Ureter (tissue), 1 donor: ENCODE measurements around the gene LDLRAP1. TPM values are rescaled to one million over a fixed set of nuclear protein-coding genes. Genes with fewer than 3 reads are reported as not detected.

Source experiments
- DNase-seq: peaks from one replicate; pipeline ENCODE4 v3.0.0-alpha.2; 2020; ENCODE audit warnings: low spot score
- total RNA-seq: library from RNA; stranded (reverse); gene quantifications from one replicate; pipeline ENCODE4 v1.2.4, GENCODE V29; 2023
- donor health status: DM: yes; HTN: yes; CAD: no.

Gene LDLRAP1
- total RNA-seq, 1 donor from 2014 or later = 14.4 TPM

GRCh38 chr1:25544243-25544764 is 898 bp downstream of the LDLRAP1 start:
- no peak for DNase-seq

- no peak for DNase-seq
These were observed 1.4 kb downstream of the LDLRAP1 start for GRCh38 chr1:25544819-25545218.

- no peak for DNase-seq
These were observed 2.4 kb downstream of the LDLRAP1 start for GRCh38 chr1:25545767-25546166.

- no peak for DNase-seq
These were observed 2.8 kb downstream of the LDLRAP1 start for GRCh38 chr1:25546193-25546592.

- no peak for DNase-seq
These were observed 5.2 kb downstream of the LDLRAP1 start for GRCh38 chr1:25548601-25549000.

GRCh38 chr1:25549273-25550154 is 6.1 kb downstream of the LDLRAP1 start:
- DNase-seq = no peak

GRCh38 chr1:25550155-25550506 is 6.7 kb downstream of the LDLRAP1 start:
- no peak for DNase-seq

GRCh38 chr1:25550683-25551310 is 7.4 kb downstream of the LDLRAP1 start:
- no peak for DNase-seq

- DNase-seq = no peak
These were observed 10.5 kb downstream of the LDLRAP1 start for GRCh38 chr1:25553749-25554429.

- DNase-seq = no peak
These were observed 11.0 kb downstream of the LDLRAP1 start for GRCh38 chr1:25554430-25554780.

GRCh38 chr1:25554886-25555752 is 11.7 kb downstream of the LDLRAP1 start:
- DNase-seq = no peak

- no peak for DNase-seq
These were observed 12.3 kb downstream of the LDLRAP1 start for GRCh38 chr1:25555753-25556092.

- no peak for DNase-seq
These were observed 12.8 kb downstream of the LDLRAP1 start for GRCh38 chr1:25556132-25556670.

GRCh38 chr1:25556791-25557476 is 13.5 kb downstream of the LDLRAP1 start:
- DNase-seq = no peak

GRCh38 chr1:25557543-25557942 is 14.1 kb downstream of the LDLRAP1 start:
- no peak for DNase-seq

- DNase-seq = no peak
These were observed 15.6 kb downstream of the LDLRAP1 start for GRCh38 chr1:25559031-25559430.

- DNase-seq = no peak
These were observed 16.6 kb downstream of the LDLRAP1 start for GRCh38 chr1:25560001-25560400.

- no peak for DNase-seq
These were observed 17.4 kb downstream of the LDLRAP1 start for GRCh38 chr1:25560788-25561187.

GRCh38 chr1:25561421-25562100 is 18.2 kb downstream of the LDLRAP1 start:
- no peak for DNase-seq
